HG02623 (cell line): ENCODE measurements around the gene NR2F1-AS1.

Experiments
- ATAC-seq: cut with Tn5 transposase; IDR thresholded peaks from one replicate; pipeline ENCODE4 v1.9.1; 2021; ENCODE audit warnings: moderate library complexity; ENCODE audit not compliant: unreplicated experiment

Gene NR2F1-AS1

DNA sequence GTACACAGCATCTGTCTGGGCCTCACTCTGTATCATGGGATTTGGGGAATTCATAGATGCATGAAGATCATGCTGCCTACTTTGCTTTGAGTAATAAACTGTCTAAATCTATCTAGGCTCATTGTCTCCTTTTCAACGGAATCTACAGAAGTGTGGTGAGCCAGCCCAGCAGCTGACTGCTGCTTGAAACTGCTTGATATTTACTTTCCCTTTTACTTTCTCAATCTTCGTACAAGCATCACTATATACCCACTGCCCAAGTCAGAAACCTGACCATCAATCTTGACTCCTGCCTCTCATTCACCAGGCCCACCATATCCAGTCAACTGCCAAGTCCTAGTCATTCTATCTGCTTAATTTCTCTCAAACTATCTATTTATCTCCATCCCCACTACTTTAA is 142.9 kb downstream of the NR2F1-AS1 start:
- ATAC-seq: no peak

DNA sequence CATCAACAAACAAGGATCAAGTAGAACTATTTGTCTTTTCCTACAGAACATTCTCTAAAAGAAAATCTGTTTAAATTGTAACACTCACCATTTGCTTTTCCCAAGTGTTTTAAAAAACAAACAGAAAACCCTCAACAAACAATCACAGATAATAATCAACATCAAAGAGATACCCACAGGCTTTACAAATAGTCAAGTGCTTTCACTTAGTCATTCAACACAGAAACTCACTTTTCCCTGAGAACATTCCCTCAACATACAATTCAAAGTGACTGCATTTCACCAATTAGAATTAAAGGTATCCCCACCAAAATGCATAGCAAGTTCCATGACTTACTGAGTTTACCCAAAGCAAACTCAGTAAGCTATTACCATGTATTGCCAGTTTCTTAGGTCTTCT is 144.9 kb downstream of the NR2F1-AS1 start:
- ATAC-seq: no peak

DNA sequence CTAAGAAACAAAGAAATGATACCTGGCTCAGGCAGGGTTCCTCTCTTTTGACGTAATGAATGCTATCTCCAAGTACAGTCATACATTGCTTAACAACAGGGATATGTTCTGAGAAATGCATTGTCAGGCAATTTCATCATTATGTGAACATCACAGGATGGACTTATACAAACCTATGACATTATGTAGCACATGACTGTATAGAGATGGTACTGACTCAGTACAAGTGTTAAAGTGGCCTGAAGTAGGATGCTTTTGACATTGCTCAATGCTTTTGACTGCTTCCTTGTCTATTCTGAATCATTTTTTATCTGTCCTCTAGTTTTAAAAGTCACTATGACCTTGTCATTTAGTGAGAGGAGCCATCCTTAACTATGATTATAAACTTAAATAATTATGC is 147.6 kb downstream of the NR2F1-AS1 start:
- no peak for ATAC-seq

GRCh38 chr5:93431250-93431649 is 149.8 kb downstream of the NR2F1-AS1 start:
- ATAC-seq: no peak

GRCh38 chr5:93430673-93431199 is 150.3 kb downstream of the NR2F1-AS1 start:
- ATAC-seq: no peak

- ATAC-seq: no peak
These were observed 150.9 kb downstream of the NR2F1-AS1 start for GRCh38 chr5:93430118-93430517.

DNA sequence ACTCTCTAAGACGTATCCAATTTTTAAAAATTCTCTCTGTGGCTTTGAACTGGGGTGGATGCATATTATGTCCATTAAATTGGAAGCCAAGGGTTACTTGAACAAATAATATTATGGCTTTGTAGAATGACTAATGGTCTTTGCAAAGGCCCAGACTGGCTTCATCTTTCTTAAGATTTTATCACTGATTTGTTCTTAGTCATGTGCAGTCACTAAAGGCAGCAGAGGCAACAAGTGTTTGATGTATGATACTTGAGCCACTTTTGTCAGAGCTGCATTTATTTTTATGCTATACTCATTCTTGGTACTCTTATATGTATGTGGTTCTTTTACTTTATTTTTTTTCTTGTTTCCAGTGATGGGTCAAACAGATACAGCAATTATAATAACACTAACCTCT is 152.2 kb downstream of the NR2F1-AS1 start:
- ATAC-seq: no peak

GRCh38 chr5:93427316-93427715 is 153.7 kb downstream of the NR2F1-AS1 start:
- ATAC-seq: no peak

- no peak for ATAC-seq
These were observed 155.9 kb downstream of the NR2F1-AS1 start for GRCh38 chr5:93425096-93425495.

GRCh38 chr5:93423300-93423699 is 157.7 kb downstream of the NR2F1-AS1 start:
- ATAC-seq: no peak

DNA sequence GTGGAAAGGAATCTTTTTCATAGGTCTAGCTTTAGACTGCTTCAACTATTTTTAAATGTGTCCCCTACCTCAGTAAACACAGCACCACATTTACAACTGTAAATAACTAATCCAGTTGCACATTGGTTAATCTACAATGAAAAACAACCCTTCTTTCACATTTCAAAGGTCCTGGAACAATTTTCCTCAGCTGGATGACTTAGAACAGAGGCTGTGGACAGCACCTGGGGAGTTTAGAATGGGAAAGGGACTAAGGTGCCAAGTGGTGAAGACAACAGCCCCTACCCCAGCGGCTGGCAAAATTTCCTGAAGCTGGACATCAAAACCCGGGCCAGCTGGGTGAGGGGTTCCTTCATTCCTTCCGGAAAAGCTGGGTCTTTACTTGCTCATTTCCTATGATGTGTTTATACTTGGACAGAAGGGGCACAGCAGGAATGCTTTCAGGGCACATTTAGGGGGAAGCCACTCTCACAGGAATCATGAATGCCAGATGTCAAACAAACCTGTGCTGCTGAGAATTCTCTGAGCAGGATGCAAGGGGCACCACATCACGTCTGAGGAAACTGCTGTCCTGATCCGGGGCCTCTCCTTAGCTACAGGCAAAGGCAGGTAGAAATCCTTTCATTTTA is 158.3 kb downstream of the NR2F1-AS1 start:
- no peak for ATAC-seq

GRCh38 chr5:93421987-93422401 is 159.0 kb downstream of the NR2F1-AS1 start:
- no peak for ATAC-seq

DNA sequence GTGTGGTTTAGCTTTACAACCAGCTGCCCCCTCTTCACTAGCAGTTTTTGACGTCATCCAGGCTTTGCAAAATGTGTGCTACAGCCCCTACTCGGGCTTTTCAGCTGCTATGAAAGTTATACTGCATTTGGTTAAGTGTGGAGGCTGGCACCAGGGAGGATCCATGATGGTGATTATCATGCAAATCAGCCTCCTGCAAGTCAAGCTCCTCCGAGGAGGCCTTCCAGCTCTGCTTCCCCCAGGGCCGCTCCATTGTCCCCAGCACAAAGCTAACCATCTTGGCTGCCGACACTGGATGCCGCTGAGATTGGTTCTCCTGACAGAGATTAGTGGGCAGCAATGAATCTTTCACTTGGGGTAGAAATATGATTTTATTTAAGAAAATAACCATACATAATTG is 159.6 kb downstream of the NR2F1-AS1 start:
- ATAC-seq: no peak

- no peak for ATAC-seq
These were observed 163.5 kb downstream of the NR2F1-AS1 start for GRCh38 chr5:93417490-93417889.

GRCh38 chr5:93415819-93416218 is 165.2 kb downstream of the NR2F1-AS1 start:
- ATAC-seq: no peak

DNA sequence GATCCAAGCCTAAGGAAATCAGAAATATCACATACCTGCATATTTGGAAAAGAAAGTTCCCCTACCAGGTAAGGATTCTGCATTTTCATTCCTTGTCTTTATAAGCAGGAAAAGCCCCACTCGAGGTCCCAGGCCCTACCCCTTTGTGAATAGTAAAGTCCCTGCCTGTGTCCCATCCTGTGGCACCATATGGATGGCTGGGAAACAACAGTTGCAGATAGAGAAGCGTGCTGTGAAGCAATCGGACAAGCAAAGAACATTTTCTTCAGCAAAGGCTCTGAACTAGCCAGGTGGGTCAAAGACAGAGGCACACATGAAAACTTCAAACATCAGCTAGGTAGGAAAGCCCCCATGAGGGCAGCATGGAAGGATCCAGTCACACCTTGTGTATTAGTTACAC is 169.3 kb downstream of the NR2F1-AS1 start:
- no peak for ATAC-seq

- ATAC-seq: no peak
These were observed 171.3 kb downstream of the NR2F1-AS1 start for GRCh38 chr5:93409691-93410090.

DNA sequence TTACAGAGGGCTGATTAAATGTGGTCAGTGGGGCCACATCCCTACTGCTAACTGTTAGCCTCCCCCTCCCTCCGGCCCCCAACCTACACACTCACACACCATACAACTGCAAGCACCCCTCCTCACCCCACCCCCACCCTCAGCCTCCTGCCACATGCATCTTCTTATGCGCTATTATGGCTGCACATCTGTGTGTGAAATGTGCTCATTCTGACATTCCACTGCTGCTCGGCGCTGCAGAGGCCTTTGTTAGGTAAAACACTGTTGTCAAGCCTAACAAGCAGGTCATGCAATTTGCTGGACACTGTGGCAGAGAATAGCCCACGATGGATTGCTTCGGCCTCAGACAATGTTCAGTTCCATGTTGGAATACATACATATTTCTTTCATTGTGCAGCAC is 173.6 kb downstream of the NR2F1-AS1 start:
- ATAC-seq: no peak

- no peak for ATAC-seq
These were observed 174.0 kb downstream of the NR2F1-AS1 start for GRCh38 chr5:93406971-93407401.

- ATAC-seq: no peak
These were observed 176.8 kb downstream of the NR2F1-AS1 start for GRCh38 chr5:93404246-93404645.

DNA sequence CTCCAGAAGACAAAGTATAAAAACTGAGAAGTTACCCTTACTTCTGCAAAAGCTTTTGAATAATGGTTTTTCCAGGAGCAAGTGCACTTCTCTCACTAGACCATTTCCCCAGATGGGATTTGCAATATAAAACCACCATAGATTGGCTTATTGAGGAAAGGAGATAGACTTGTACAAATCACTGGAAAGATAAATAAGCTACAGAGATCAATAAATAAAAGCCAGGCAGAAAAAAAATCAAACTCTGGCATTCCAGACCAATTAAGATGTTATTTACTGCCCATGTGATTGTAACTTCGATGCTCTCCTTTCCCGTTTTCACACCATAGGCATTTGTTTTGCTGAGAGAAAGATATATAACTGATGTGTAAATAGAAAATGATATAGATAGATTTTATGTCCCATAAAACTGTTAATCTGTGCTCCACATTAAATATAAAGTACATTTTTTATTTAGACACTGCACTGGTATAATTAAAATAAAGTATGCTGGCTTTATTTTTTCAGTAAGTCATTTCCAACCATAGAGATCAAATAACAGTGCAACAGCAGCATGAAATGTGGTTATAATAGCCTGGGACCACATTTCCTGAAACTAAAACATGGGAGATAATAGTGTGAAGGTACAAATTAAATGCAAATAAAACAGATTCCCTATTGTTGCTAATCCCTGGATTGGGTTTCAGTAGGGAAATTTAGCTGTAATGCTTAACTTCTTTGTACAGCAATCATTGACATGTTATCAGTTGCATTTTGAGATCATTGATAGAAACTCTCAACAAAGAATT is 177.7 kb downstream of the NR2F1-AS1 start:
- no peak for ATAC-seq

DNA sequence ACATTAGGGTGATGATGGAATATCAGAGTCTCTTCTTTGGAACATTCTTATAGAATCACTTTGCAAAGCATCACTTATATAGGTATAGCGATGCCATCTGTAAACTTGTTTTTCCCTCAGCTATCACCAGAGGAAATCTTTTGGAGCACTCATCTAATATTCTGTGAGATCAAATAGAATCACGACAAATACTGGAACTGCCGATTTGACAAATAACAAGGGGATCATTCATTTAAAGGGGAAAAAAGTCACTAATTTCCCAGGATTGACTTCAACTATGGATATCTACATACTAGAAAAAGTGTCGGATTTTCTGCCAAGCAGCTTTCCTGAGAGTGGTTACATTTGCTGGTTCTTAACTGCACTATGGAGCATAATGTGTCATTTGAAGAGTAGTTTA is 178.6 kb downstream of the NR2F1-AS1 start:
- no peak for ATAC-seq
